SK-N-SH treated with all-trans-retinoic acid at 6 μM for 48 hours (cell line): ENCODE measurements around the gene CTSD.

Experiments used
- ATAC-seq: fragments of 200-7000 bp; cut with Tn5 transposase; 3 replicates; pipeline ENCODE4 v1.9.1; 2020; ENCODE audit warnings: mild to moderate bottlenecking, moderate library complexity
- ARNTL ChIP-seq: fragments of 450-650 bp; formaldehyde crosslinking; IDR thresholded peaks from 2 replicates; pipeline ENCODE4 v1.5.0; 2020; ENCODE audit warnings: low read depth, mild to moderate bottlenecking, moderate library complexity, borderline replicate concordance
- BACH2 ChIP-seq: fragments of 250-450 bp; sonication (Bioruptor Pico); IDR thresholded peaks from 2 replicates; pipeline ENCODE4 v1.9.0; 2021; ENCODE audit warnings: mild to moderate bottlenecking, borderline replicate concordance
- CREB5 ChIP-seq: fragments of 250-450 bp; sonication (Bioruptor Pico); IDR thresholded peaks from 2 replicates; pipeline ENCODE4 v1.5.1; 2020; ENCODE audit warnings: low read depth, mild to moderate bottlenecking, moderate library complexity
- CSDC2 ChIP-seq: fragments of 250-450 bp; sonication (Bioruptor Pico); IDR thresholded peaks from 2 replicates; pipeline ENCODE4 v1.5.0; 2020; ENCODE audit warnings: mild to moderate bottlenecking, moderate library complexity
- CSRNP3 ChIP-seq: fragments of 250-450 bp; sonication (Bioruptor Pico); IDR thresholded peaks from 2 replicates; pipeline ENCODE4 v1.5.1; 2021; ENCODE audit warnings: mild to moderate bottlenecking, moderate library complexity
- ESRRG ChIP-seq: fragments of 250-450 bp; sonication (Bioruptor Pico); IDR thresholded peaks from 2 replicates; pipeline ENCODE4 v1.6.1; 2021; ENCODE audit warnings: mild to moderate bottlenecking
- GLIS3 ChIP-seq: fragments of 250-450 bp; sonication (Bioruptor Pico); IDR thresholded peaks from 2 replicates; pipeline ENCODE4 v1.5.0; 2020; ENCODE audit warnings: mild to moderate bottlenecking, moderate library complexity
- ISL1 ChIP-seq: fragments of 250-450 bp; sonication (Bioruptor Pico); IDR thresholded peaks from 2 replicates; pipeline ENCODE4 v2.1.2; 2022; ENCODE audit warnings: mild to moderate bottlenecking, moderate library complexity
- OSR1 ChIP-seq: fragments of 250-450 bp; sonication (Bioruptor Pico); IDR thresholded peaks from 2 replicates; pipeline ENCODE4 v1.8.0; 2022; ENCODE audit warnings: moderate library complexity, mild to moderate bottlenecking, inconsistent platforms
- PATZ1 ChIP-seq: fragments of 250-450 bp; sonication (Bioruptor Pico); IDR thresholded peaks from 2 replicates; pipeline ENCODE4 v1.8.0; 2020; ENCODE audit warnings: mild to moderate bottlenecking, moderate library complexity, borderline replicate concordance
- POU6F1 ChIP-seq: fragments of 250-450 bp; sonication (Bioruptor Pico); IDR thresholded peaks from 2 replicates; pipeline ENCODE4 v1.8.0; 2021; ENCODE audit warnings: low read depth, mild to moderate bottlenecking, moderate library complexity, borderline replicate concordance
- PPARA ChIP-seq: fragments of 250-450 bp; sonication (Bioruptor Pico); IDR thresholded peaks from 2 replicates; pipeline ENCODE4 v1.5.0; 2020; ENCODE audit warnings: mild to moderate bottlenecking, borderline replicate concordance
- SNAI2 ChIP-seq: fragments of 250-450 bp; sonication (Bioruptor Pico); IDR thresholded peaks from 2 replicates; pipeline ENCODE4 v1.5.0; 2020; ENCODE audit warnings: mild to moderate bottlenecking, moderate library complexity
- TOX ChIP-seq: fragments of 250-450 bp; sonication (Bioruptor Pico); IDR thresholded peaks from 2 replicates; pipeline ENCODE4 v1.8.0; 2021; ENCODE audit warnings: mild to moderate bottlenecking, moderate library complexity, borderline replicate concordance
- TSHZ2 ChIP-seq: fragments of 250-450 bp; sonication (Bioruptor Pico); IDR thresholded peaks from 2 replicates; pipeline ENCODE4 v1.5.0; 2020; ENCODE audit warnings: mild to moderate bottlenecking, moderate library complexity
- ZC3H10 ChIP-seq: fragments of 250-450 bp; sonication (Bioruptor Pico); IDR thresholded peaks from 2 replicates; pipeline ENCODE4 v1.5.1; 2021; ENCODE audit warnings: mild to moderate bottlenecking, moderate library complexity
- ZFP30 ChIP-seq: fragments of 450-650 bp; formaldehyde crosslinking; IDR thresholded peaks from 2 replicates; pipeline ENCODE4 v1.5.0; 2022; ENCODE audit warnings: mild to moderate bottlenecking, moderate library complexity
- ZNF565 ChIP-seq: fragments of 450-650 bp; formaldehyde crosslinking; conservative IDR thresholded peaks from 2 replicates; pipeline ENCODE4 v1.5.0; 2020; ENCODE audit warnings: low read depth, mild to moderate bottlenecking, moderate library complexity
- ZNF70 ChIP-seq: fragments of 450-650 bp; formaldehyde crosslinking; IDR thresholded peaks from 2 replicates; pipeline ENCODE4 v1.5.0; 2020; ENCODE audit warnings: mild to moderate bottlenecking, moderate library complexity
- ZNF8 ChIP-seq: fragments of 450-650 bp; formaldehyde crosslinking; IDR thresholded peaks from 2 replicates; pipeline ENCODE4 v1.5.0; 2020; ENCODE audit warnings: mild to moderate bottlenecking, moderate library complexity

The CTSD gene

GRCh38 chr11:1717745-1718144, 46.0 kb downstream of the CTSD start (continued):
- no peak for TF ChIP-seq TSHZ2 (CRISPR knock-in tag)

- TF ChIP-seq SNAI2 (CRISPR knock-in tag) (no peak), TOX (CRISPR knock-in tag) (no peak), BACH2 (no peak), PPARA (no peak), ARNTL (CRISPR knock-in tag) (no peak), POU6F1 (CRISPR knock-in tag) (no peak), ZNF8 (CRISPR knock-in tag) (no peak), CSDC2 (CRISPR knock-in tag) (no peak), ZC3H10 (no peak), CREB5 (CRISPR knock-in tag) (no peak), OSR1 (CRISPR knock-in tag) (no peak), ZFP30 (CRISPR knock-in tag) (no peak), ZNF70 (CRISPR knock-in tag) (no peak), GLIS3 (CRISPR knock-in tag) (no peak), PATZ1 (no peak), ISL1 (CRISPR knock-in tag) (no peak), ZNF565 (CRISPR knock-in tag) (no peak), CSRNP3 (CRISPR knock-in tag) (no peak), TSHZ2 (CRISPR knock-in tag) (no peak), ESRRG (CRISPR knock-in tag) (no peak)
- TF ChIP-seq, all 23 proteins: peak for 0
- ATAC-seq: no peak
Measured at GRCh38 chr11:1714908-1715885, 48.5 kb downstream of the CTSD start.
